Erythroblast (primary cell): ENCODE data around the gene PTPRM.

Experiments
- GATA1 ChIP-seq: IDR thresholded peaks from 2 replicates; pipeline ENCODE4 v1.6.1; 2011; ENCODE audit warnings: low read depth, mild to moderate bottlenecking, control low read depth, low read length, moderate library complexity
- POLR2A ChIP-seq: IDR thresholded peaks from 2 replicates; pipeline ENCODE4 v1.6.1; 2011; ENCODE audit warnings: mild to moderate bottlenecking, low read length

GRCh38 chr18:7749008-7749405, 181.9 kb downstream of the PTPRM start:
- no peak for TF ChIP-seq POLR2A
- no peak for TF ChIP-seq GATA1
